Mesangial cell (primary cell): ENCODE measurements around the gene RAB26. TPM values are rescaled to one million over a fixed set of nuclear protein-coding genes. Genes with fewer than 3 reads are reported as not detected.

ENCODE experiments used
- total RNA-seq: library from RNA; depleted of rRNA; stranded (reverse); fragments of >200 nt; gene quantifications from 2 replicates; pipeline ENCODE4 v1.2.3, GENCODE V29; 2015

RAB26 gene, protein sequence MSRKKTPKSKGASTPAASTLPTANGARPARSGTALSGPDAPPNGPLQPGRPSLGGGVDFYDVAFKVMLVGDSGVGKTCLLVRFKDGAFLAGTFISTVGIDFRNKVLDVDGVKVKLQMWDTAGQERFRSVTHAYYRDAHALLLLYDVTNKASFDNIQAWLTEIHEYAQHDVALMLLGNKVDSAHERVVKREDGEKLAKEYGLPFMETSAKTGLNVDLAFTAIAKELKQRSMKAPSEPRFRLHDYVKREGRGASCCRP
- total RNA-seq = 0.65 and 5.7 TPM in 2 replicates

DNA sequence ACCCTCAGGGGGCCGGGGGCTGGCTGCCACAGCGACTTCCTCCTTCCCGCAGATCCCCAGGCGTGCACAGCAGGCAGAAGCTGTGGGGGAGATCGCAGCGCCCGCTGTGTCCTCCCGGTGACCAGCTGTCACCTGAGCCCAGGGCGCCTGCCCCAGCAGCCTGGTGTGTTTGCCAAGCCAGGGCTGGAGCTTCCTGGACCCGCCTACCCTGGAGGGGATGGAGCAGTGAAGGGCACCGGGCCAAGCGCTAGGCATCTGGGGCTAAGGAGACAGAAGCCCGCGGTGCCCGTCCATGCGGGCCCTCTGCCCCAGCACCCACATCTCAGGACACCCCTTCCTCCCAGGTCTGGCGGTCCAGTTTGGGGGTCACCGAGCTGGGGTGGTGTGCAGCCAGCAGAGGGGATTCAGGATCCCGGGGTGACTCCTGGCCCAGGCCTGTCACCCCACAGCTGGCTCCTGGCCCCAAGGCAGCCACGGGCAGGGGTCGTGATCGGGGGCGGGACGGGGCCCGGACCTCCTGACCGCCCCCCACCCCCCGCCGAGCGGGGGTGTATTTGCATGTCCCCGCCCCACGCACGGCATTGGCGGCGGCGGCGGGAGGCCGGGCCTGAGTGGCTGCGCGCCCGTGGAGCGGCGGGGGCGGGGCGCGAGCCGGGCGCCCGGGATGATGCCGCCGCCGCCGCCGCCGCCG lies at the start of gene RAB26:
Gene RAB26, plus strand, starts transcription at position 645 of the 691 bp plus-strand sequence. CDS start 159 bp downstream, outside the sequence.

DNA sequence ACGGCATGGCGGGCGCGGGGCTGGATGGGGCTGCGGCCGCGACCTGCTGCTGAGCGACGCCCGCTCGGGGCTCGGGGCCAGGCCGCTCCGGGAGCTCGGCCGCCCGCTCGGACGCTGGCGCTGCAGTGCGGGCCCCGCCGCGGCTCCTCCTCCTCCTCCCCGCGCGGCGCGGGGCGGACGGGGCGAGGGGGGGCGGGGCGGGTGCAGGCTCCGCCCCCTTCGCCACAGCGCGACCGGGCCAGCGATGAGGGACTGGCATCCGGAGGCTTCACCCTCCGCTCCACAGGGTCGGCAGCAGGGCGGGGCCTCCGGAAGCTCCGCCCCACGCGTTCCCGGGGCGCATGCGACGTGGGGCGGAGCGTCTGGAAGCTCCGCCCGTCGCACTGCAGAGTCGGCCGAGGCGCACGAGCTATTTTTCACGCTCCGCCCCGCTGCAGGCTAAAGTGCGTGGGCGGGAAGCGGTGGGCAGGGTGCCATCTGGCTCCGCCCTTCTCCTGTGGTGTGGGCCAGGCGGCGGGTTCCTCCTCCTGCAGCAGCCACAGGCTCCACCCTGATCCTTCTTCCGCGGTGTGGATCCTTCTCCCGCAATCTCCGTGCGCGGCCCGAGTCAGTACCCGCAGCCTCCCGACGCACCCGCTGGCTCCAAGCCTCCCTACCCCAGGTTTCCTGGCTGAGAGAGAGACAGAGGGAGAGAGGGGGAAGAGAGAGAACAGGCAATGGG lies 12.5 kb upstream of the RAB26 start, which contains the start of gene PKD1:
Gene PKD1, minus strand, starts transcription at position 129 of the 721 bp plus-strand sequence. CDS start 209 bp downstream, outside the sequence.

DNA sequence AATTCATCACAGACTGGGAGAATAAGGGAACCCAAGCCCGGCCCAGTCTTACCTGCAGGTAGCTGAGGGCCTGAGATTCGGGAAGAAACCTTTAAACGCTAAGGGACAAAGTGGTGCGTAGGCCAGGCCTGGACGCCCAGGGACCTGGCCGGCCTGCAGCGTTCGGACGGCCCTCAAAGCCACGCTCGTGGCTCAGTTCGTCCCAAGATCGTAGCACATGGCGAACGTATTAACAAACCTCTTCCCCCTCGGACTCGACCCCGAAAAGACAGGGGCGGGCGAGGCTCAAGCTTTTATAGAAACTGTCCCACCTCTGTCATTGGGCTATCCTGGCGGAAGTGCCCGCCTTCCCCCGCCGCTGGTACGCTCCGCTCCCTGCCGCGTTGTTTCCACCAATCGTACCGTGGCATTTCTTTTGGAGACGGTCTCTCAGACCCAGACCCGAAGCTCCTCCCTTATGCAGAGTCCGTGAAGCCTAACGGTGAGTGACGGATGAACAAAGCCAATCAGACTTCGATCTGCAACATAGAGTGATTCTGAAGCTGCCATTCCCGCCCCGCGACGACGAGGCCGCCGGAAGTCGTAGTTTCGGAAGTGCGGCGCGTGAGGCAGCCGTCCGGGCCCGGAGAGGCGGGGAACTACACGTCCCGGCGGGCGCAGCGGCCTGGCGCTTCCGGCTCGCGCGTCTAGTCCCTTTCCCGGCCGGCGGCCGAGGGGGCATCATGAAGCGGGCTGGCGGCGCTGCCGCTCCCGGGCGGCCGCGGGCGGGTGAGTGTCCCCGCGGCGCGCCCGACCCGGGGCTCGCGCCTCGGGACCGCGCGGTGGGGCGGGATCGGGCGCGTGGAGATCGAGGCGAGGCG lies 6.9 kb downstream of the RAB26 start, which contains the start of gene TRAF7:
Gene TRAF7, plus strand, starts transcription at position 692 of the 860 bp plus-strand sequence. CDS start 8,139 bp downstream, outside the sequence.

DNA sequence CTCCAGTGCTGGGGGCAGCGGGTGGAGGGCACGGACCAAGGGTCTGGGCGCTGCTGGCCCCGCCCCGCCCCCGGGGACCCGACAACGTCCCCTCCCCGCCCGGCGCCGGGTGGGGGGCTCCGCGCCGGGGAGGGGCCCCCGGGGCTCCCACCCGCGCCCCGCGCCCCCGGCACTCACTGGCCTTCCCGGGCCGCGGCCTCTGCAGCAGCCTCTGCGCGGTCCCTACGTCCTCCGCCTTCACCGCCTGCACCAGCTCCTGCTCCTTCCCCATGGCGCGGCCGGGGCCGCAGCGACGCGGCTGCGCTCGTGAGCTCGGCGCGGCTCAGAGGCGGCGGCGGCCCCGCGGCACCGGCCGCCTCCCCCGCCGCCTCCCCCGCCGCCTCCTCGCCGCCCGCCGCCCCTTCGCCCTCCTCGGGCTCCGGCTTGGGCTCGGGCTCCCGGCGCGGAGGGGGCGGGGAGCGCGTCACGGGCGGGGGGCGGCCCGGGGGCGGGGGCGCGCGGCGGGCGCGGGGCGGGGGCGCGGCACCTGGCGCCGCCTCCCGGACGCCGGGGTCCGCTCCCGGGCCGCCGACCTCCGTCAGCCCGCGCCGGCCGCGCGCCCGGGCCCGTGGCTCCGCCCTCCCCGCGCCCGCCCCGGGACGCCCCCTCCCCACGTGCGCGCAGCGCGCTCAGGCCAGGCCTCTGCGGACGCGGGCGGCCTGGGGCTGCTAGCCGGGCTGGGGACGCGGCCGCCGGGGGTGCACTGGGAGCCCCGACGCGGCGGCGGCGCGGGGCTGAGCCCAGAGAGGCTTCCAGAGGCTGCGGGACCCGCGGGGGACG lies 47.9 kb downstream of the RAB26 start, which contains the start of gene CASKIN1:
Gene CASKIN1, minus strand, starts transcription at position 444 of the 819 bp plus-strand sequence. Its CDS starts 173 bp downstream, at position 271.

Other genes starting within 250 kb of the RAB26 start
- gene HS3ST6, start 230.2 kb upstream of the RAB26 start, total RNA-seq = not detected in 2 replicates
- gene MSRB1, start 205.4 kb upstream of the RAB26 start, total RNA-seq = 20.5 and 27.7 TPM in 2 replicates
- not detected in 2 replicates for gene RPL3L, start 193.9 kb upstream of the RAB26 start, total RNA-seq
- gene NDUFB10, start 189.1 kb upstream of the RAB26 start, total RNA-seq = 334 and 388 TPM in 2 replicates
- 4,197 and 4,785 TPM in 2 replicates for gene RPS2, start 183.8 kb upstream of the RAB26 start, total RNA-seq
- gene RNF151, start 181.8 kb upstream of the RAB26 start, total RNA-seq = 0.16 TPM in 1 of 2 replicates, not detected in the other
- gene TBL3, start 176.6 kb upstream of the RAB26 start, total RNA-seq = 56.8 and 104 TPM in 2 replicates
- gene NOXO1, start 167.2 kb upstream of the RAB26 start, total RNA-seq = 0.25 TPM in 1 of 2 replicates, not detected in the other
- 31.9 and 34.9 TPM in 2 replicates for gene GFER, start 164.4 kb upstream of the RAB26 start, total RNA-seq
- gene SYNGR3, start 158.7 kb upstream of the RAB26 start, total RNA-seq = 4.6 and 10.0 TPM in 2 replicates
- 42.7 and 46.6 TPM in 2 replicates for gene ZNF598, start 138.8 kb upstream of the RAB26 start, total RNA-seq
- 4.4 and 5.7 TPM in 2 replicates for gene NPW, start 128.8 kb upstream of the RAB26 start, total RNA-seq
- 60.3 and 91.9 TPM in 2 replicates for gene NHERF2, start 121.7 kb upstream of the RAB26 start, total RNA-seq
- gene NTHL1, start 100.8 kb upstream of the RAB26 start, total RNA-seq = 45.1 and 63.7 TPM in 2 replicates
- gene TSC2, start 100.6 kb upstream of the RAB26 start, total RNA-seq = 53.8 and 113 TPM in 2 replicates
- gene PKD1, start 12.7 kb upstream of the RAB26 start, total RNA-seq = 113 and 120 TPM in 2 replicates
- gene TRAF7, start 7.2 kb downstream of the RAB26 start, total RNA-seq = 84.1 and 96.6 TPM in 2 replicates
- gene CASKIN1, start 48.0 kb downstream of the RAB26 start, total RNA-seq = 0.16 and 0.38 TPM in 2 replicates
- 129 and 184 TPM in 2 replicates for gene MLST8, start 56.8 kb downstream of the RAB26 start, total RNA-seq
- 2.1 and 3.8 TPM in 2 replicates for gene BRICD5, start 62.2 kb downstream of the RAB26 start, total RNA-seq
- gene PGP, start 66.2 kb downstream of the RAB26 start, total RNA-seq = 13.7 and 41.7 TPM in 2 replicates
- 28.2 and 34.0 TPM in 2 replicates for gene E4F1, start 75.0 kb downstream of the RAB26 start, total RNA-seq
- 0.51 TPM in 1 of 2 replicates, not detected in the other for gene DNASE1L2, start 87.8 kb downstream of the RAB26 start, total RNA-seq
- 53.1 and 107 TPM in 2 replicates for gene ECI1, start 103.0 kb downstream of the RAB26 start, total RNA-seq
- 152 and 250 TPM in 2 replicates for gene RNPS1, start 119.5 kb downstream of the RAB26 start, total RNA-seq
- 7.8 and 33.0 TPM in 2 replicates for gene ABCA3, start 192.1 kb downstream of the RAB26 start, total RNA-seq